AG04450 (cell line): Measurements from ENCODE around the gene PTGFRN. TPM values are rescaled to one million over a fixed set of nuclear protein-coding genes. Genes with fewer than 3 reads are reported as not detected.

Experiments used
- CTCF ChIA-PET: fragments of 300-600, 350-600 bp; formaldehyde crosslinking; extraction: SDS; loops from one replicate; lab custom pipeline; 2022; ENCODE audit warnings: antibody characterized with exemption, inconsistent platforms; lab: Charles Lee
- POLR2A ChIA-PET: fragments of 350-600 bp; formaldehyde crosslinking; extraction: SDS; loops from one replicate; lab custom pipeline; 2021; ENCODE audit warnings: antibody characterized with exemption, inconsistent platforms; lab: Yijun Ruan, JAX
- DNase-seq: peaks from one replicate; pipeline ENCODE4 v3.0.0-alpha.2; 2011; ENCODE audit warnings: low read depth, low spot score
- H3K27ac ChIP-seq: one replicate; pipeline ENCODE4 v1.5.1; 2012; ENCODE audit warnings: low read depth, low read length, control low read depth
- H3K27me3 ChIP-seq: one replicate; pipeline ENCODE4 v1.6.0; 2012; ENCODE audit warnings: low read length; ENCODE audit not compliant: control insufficient read depth, insufficient read depth
- H3K4me3 ChIP-seq: 2 replicates; pipeline ENCODE4 v1.5.1; 2011; ENCODE audit warnings: mild to moderate bottlenecking, low read depth, low read length, control low read depth
- H3K9me3 ChIP-seq: 2 replicates; pipeline ENCODE4 v1.5.1; 2012; ENCODE audit warnings: low read length; ENCODE audit not compliant: control insufficient read depth, insufficient read depth
- polyA plus RNA-seq: library from polyadenylated mRNA; depleted of rRNA; stranded (reverse); fragments of >200 nt; gene quantifications from 2 replicates; pipeline ENCODE4 v1.2.3, GENCODE V29; 2011
- TF ChIP-seq, protein P1 (sequence below): IDR thresholded peaks from 2 replicates; pipeline ENCODE4 v1.5.1; 2011; ENCODE audit warnings: low read depth, low read length, control low read depth, inconsistent platforms

Gene PTGFRN
- polyA plus RNA-seq, 1 experiment, result 0.46 TPM

GRCh38 chr1:116916002-116916401, 6.3 kb downstream of the PTGFRN start:
- ChIA-PET CTCF (interaction anchor here (1.3 kb wide), 1 partner anchor 178 kb away, joined by 3 read pairs; no protein-coding TSS in a partner anchor), POLR2A (no interaction called here)
- DNase-seq, result no peak
- Histone ChIP-seq H3K27me3 (peaks cover 19% of the 10 kb centered on the region), H3K27ac (no peak overlapping the region), H3K4me3 (no peak overlapping the region), H3K9me3 (no peaks in the 10 kb centered on the region)
- TF ChIP-seq, protein P1, sequence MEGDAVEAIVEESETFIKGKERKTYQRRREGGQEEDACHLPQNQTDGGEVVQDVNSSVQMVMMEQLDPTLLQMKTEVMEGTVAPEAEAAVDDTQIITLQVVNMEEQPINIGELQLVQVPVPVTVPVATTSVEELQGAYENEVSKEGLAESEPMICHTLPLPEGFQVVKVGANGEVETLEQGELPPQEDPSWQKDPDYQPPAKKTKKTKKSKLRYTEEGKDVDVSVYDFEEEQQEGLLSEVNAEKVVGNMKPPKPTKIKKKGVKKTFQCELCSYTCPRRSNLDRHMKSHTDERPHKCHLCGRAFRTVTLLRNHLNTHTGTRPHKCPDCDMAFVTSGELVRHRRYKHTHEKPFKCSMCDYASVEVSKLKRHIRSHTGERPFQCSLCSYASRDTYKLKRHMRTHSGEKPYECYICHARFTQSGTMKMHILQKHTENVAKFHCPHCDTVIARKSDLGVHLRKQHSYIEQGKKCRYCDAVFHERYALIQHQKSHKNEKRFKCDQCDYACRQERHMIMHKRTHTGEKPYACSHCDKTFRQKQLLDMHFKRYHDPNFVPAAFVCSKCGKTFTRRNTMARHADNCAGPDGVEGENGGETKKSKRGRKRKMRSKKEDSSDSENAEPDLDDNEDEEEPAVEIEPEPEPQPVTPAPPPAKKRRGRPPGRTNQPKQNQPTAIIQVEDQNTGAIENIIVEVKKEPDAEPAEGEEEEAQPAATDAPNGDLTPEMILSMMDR, result no peak

DNA sequence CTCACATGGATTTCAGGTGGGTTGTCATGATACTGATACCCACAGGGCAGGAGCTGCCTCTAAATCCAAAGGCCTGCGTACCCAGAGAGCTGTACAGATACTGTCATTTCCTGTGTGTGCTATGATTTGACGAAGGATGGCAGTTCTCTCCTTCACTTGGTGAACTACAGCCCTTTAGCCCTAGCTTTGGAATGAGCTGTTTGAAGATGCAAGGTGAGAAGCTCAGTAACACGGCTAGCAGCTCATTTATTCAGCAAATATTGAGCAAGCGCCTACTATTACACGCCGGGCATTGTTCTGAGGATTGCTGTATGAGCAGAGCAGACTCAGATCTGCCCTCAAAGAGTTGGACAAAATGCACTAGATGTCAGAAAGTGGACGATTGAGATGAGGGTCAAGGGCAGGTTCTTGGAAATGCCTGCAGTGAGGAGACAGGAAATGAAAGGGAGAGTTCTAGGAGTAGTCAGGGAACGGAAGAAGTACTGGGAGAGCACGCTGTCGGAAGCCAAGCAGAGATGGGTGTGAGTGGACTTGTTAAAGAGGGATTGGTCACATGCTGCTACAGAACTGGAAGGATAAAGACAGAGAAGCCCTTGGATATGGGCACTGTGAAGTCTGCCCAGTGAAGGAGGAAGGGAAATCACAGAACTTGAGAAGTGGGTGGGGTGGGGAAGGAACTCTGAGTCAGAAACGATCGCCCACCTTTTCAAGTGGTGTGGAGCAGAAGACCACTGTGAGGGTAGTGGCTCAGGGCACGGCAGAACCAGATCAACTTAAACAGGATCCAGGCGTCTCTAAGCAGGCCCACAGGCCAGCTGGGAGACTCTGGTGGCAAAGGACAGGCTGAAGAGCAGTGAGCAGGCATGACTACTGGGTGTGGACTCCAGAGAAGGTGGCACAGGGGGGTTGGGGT, 7.1 kb downstream of the PTGFRN start:
- H3K4me3 ChIP-seq, result no peak overlapping the region
- H3K27ac ChIP-seq, result no peak overlapping the region
- POLR2A ChIA-PET, result no interaction called here
- TF ChIP-seq, protein P1, result no peak
- peaks cover 13% of the 10 kb centered on the region for H3K27me3 ChIP-seq
- no peak for DNase-seq
- no peaks in the 10 kb centered on the region for H3K9me3 ChIP-seq
- CTCF ChIA-PET, result interaction anchor here (1.3 kb wide), 1 partner anchor 179 kb away, joined by 3 read pairs; no protein-coding TSS in a partner anchor

- POLR2A ChIA-PET, result no interaction called here
- Histone ChIP-seq H3K27me3 (peaks cover 5% of the 10 kb centered on the region), H3K4me3 (no peak overlapping the region), H3K27ac (no peak overlapping the region), H3K9me3 (no peaks in the 10 kb centered on the region)
- no peak for DNase-seq
- CTCF ChIA-PET, result no interaction called here
- TF ChIP-seq, protein P1, result no peak
These were observed 9.1 kb downstream of the PTGFRN start for GRCh38 chr1:116918714-116919357.

DNA sequence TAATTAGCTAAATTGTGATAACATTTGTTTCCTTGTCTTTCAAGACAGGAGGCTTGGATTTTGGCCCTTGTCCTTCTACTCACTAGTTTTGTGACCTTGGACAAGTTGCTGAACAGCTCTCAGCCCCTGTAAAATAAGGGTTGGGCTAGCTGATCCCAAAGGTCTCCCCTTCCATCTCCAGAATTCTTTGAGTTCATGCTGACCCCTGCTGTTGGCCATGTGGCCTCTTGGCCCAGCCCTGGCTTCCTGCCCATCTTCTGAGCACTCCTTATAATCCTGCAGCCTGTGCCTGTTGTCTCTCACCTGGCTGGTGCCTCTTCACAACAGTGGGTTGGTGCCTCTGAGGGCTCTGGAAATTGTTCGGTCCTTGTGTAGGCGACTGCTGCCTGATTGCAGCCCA, 10.1 kb downstream of the PTGFRN start:
- Histone ChIP-seq H3K4me3 (no peak overlapping the region), H3K9me3 (no peaks in the 10 kb centered on the region), H3K27me3 (peaks cover 5% of the 10 kb centered on the region), H3K27ac (no peak overlapping the region)
- ChIA-PET POLR2A (no interaction called here), CTCF (no interaction called here)
- no peak for DNase-seq
- TF ChIP-seq, protein P1, result no peak

DNA sequence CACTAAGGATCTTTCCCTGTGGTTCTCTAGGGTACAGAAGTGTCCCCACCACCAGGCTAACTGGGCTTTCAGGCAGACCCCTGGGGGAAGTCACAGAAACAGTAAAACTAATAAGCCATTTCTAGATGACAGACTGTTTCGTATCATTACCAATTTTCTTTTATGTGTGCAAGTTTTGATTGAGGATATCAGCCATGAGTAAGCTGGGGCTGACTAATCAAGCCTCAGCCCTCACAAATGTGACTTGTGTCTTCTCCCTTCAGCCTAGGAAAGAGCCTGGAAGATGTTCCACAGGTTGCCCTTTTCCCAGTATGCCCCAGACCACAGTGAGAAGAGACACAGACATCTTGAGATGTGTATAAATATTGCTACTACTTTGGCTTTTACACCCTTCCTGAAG, 10.5 kb downstream of the PTGFRN start:
- POLR2A ChIA-PET, result no interaction called here
- Histone ChIP-seq H3K4me3 (no peak overlapping the region), H3K9me3 (no peaks in the 10 kb centered on the region), H3K27me3 (peaks cover 4% of the 10 kb centered on the region), H3K27ac (no peak overlapping the region)
- no peak for DNase-seq
- CTCF ChIA-PET, result no interaction called here
- TF ChIP-seq, protein P1, result no peak
